Astrocyte of the cerebellum (primary cell): ENCODE results near the gene PIK3CG.
"Not testable (repeated sequence)": the region's sequence is repeated elsewhere in the genome, so short reads cannot be mapped to it uniquely, and the experiment has no call there.

ENCODE experiments used
- DNase-seq: peaks from one replicate; pipeline ENCODE4 v3.0.0-alpha.2; 2011; ENCODE audit warnings: low read depth
- H3K4me3 ChIP-seq: 2 replicates; pipeline ENCODE4 v1.5.1; 2011; ENCODE audit warnings: mild to moderate bottlenecking, low read depth, low read length, moderate library complexity
- CTCF ChIP-seq: IDR thresholded peaks from 2 replicates; pipeline ENCODE4 v1.5.1; 2012; ENCODE audit warnings: low read length, low read depth, moderate library complexity, mild to moderate bottlenecking; ENCODE audit errors: missing control alignments
- in situ Hi-C: cut with HindIII; loops from 2 replicates; pipeline ENCODE4 v1.10.0; 2017; ENCODE audit warnings: low sequenced_read_pairs

The PIK3CG gene

DNA sequence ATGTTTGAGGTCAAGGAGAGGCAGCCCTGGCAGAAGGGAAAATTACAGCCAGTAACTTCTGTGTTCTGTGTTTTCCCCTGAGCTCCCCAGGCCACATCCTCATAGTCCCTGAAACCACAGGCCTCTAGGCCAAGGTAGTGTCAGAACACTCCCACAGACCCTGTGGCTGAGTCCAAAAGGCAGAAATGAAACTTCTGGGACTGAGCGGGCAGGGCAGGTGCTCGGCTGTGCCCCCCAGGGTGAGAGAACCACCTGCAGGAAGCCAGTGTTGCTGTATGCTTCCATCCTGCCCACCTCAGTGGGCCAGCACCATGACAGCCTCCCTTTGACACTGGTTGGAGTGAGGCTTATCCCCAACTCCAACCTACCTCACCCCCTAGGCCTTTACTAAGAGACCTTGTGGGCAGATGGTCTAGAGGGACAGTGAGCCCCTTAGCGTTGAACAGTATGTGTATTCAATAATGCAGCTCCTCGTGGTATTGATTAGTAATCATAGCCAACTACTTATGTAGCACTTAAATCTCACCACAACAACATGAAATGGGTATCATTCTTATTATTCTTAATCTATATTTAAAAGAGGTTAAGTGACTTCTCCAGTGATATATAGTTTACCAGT lies 30.3 kb downstream of the PIK3CG start:
- H3K4me3 ChIP-seq = no peak overlapping the region
- TF ChIP-seq CTCF = no peak
- no peak for DNase-seq
- in situ Hi-C loops = no loop called here

DNA sequence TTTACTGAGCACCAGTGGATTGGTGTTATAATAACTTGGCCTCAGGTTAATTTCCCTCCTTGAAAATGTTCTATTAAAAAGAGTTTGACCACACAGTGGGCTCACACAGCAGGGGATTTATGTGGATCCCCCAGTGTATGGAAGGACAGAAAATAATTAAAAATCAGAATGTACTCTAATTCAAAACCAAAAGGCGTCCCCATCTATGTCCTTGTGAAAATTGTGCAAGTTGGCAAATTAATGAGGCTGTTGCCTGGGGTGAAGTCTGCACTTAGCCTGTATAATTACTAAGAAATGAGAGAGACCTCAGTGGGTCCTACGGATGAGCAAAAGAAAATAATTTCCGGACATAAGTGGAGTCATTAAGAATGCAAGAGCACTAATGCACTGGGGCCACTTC lies 31.1 kb downstream of the PIK3CG start:
- in situ Hi-C loops = no loop called here
- H3K4me3 ChIP-seq = no peak overlapping the region
- no peak for DNase-seq
- no peak for TF ChIP-seq CTCF

DNA sequence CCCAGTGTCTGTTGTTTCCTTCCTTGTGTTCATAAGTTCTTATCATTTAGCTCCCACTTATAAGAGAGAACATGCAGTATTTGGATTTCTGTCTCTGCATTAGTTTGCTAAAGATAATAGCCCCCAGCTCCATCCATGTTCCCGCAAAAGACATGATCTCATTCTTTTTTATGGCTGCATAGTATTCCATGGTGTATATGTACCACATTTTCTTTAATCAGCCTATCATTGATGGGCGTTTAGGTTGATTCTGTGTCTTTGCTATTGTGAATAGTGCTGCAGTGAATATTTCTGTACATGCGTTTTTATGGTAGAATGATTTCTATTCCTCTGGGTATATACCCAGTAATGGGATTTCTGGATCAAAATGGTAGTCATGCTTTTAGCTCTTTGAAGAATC lies 32.5 kb downstream of the PIK3CG start:
- H3K4me3 ChIP-seq, DNase-seq, in situ Hi-C loops: not testable (repeated sequence)

DNA sequence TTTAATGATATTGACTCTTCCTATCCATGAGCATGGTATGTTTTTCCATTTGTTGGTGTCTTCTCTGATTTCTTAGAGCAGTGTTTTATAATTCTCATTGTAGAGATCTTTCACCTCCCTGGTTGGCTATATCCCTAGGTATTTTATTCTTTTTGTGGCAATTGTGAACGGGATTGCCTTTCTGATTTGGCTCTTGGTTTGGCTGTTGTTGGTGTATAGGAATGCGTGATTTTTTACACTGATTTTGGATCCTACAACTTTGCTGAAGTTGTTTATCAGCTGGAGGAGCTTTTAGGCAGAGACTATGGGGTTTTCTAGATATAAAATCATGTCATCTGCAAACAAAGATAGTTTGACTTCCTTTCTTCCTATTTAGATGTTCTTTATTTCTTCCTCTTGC lies 33.9 kb downstream of the PIK3CG start:
- DNase-seq, H3K4me3 ChIP-seq, in situ Hi-C loops: not testable (repeated sequence)

- in situ Hi-C loops = no loop called here
- DNase-seq = no peak
- no peak overlapping the region for H3K4me3 ChIP-seq
Measured at GRCh38 chr7:106901828-106902441, 36.9 kb downstream of the PIK3CG start.

DNA sequence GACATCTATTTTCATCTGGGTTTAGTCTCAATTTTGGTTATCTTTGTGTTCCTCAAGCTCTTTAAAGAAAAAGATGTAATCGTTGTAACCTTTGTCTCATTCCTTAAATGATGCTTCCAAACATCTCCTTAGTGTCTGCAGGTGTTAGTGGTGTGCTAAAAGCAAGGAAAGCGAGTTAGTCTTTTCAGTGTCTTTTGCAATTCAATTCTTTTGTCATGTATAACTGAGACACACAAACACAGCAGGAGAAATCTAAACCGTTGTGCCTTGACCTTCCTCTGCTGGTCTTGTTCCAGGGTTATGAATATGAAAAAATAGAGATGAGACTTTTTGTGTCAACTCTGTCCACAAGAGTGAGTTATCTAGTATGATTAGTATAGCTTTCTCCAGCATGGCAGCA lies 40.7 kb downstream of the PIK3CG start:
- no peak overlapping the region for H3K4me3 ChIP-seq
- in situ Hi-C loops = no loop called here
- TF ChIP-seq CTCF = no peak
- no peak for DNase-seq

More at GRCh38 chr7:106901828-106902441, 36.9 kb downstream of the PIK3CG start:
- no peak for TF ChIP-seq CTCF

- no peak overlapping the region for H3K4me3 ChIP-seq
- DNase-seq = no peak
- TF ChIP-seq CTCF = no peak
- in situ Hi-C loops = no loop called here
Measured at GRCh38 chr7:106911959-106912358, 46.9 kb downstream of the PIK3CG start.
